H9 (cell line): ENCODE results near the gene ZFYVE28. TPM values are rescaled to one million over a fixed set of nuclear protein-coding genes. Genes with fewer than 3 reads are reported as not detected.

Source experiments
- DNase-seq: peaks from one replicate; pipeline ENCODE4 v3.0.0-alpha.2; 2017
- H2AFZ ChIP-seq: one replicate; pipeline ENCODE4 v1.6.1; 2013; ENCODE audit warnings: mild to moderate bottlenecking, low read length, control low read depth, moderate library complexity
- H2AK5ac ChIP-seq: 2 replicates; pipeline ENCODE4 v1.6.1; 2013; ENCODE audit warnings: low read length, control low read depth, mixed read lengths; ENCODE audit not compliant: insufficient read length
- H2BK120ac ChIP-seq: one replicate; pipeline ENCODE4 v1.6.1; 2013; ENCODE audit warnings: low read depth, mild to moderate bottlenecking, low read length, control low read depth, inconsistent platforms; ENCODE audit not compliant: poor library complexity, severe bottlenecking
- H2BK12ac ChIP-seq: 2 replicates; pipeline ENCODE4 v1.6.1; 2013; ENCODE audit warnings: low read length, control low read depth, mixed read lengths, low read depth; ENCODE audit not compliant: insufficient read length
- H2BK15ac ChIP-seq: 2 replicates; pipeline ENCODE4 v1.6.1; 2013; ENCODE audit warnings: low read depth, low read length, control low read depth
- H2BK20ac ChIP-seq: one replicate; pipeline ENCODE4 v1.6.1; 2013; ENCODE audit warnings: low read depth, mild to moderate bottlenecking, low read length, control low read depth, inconsistent platforms; ENCODE audit not compliant: poor library complexity, severe bottlenecking
- H2BK5ac ChIP-seq: 2 replicates; pipeline ENCODE4 v1.6.1; 2013; ENCODE audit warnings: low read length, control low read depth, mixed read lengths; ENCODE audit not compliant: insufficient read length
- H3K14ac ChIP-seq: 2 replicates; pipeline ENCODE4 v1.6.1; 2013; ENCODE audit warnings: low read length, control low read depth; ENCODE audit not compliant: insufficient read depth
- H3K18ac ChIP-seq: 2 replicates; pipeline ENCODE4 v1.6.1; 2013; ENCODE audit warnings: low read depth, mild to moderate bottlenecking, mixed read lengths, low read length, control low read depth; ENCODE audit not compliant: insufficient read length
- H3K23ac ChIP-seq: 2 replicates; pipeline ENCODE4 v1.6.1; 2013; ENCODE audit warnings: low read length, control low read depth, mixed read lengths, low read depth; ENCODE audit not compliant: insufficient read length
- H3K23me2 ChIP-seq: 2 replicates; pipeline ENCODE4 v1.6.1; 2013; ENCODE audit warnings: low read depth, mild to moderate bottlenecking, mixed read lengths, low read length, control low read depth; ENCODE audit not compliant: insufficient read length, poor library complexity, severe bottlenecking
- H3K27ac ChIP-seq: 2 replicates; pipeline ENCODE4 v1.5.1; 2013; ENCODE audit warnings: low read length, control low read depth, mixed read lengths, low read depth; ENCODE audit not compliant: insufficient read length
- H3K27me3 ChIP-seq: 2 replicates; pipeline ENCODE4 v1.6.1; 2013; ENCODE audit warnings: low read length, control low read depth, inconsistent platforms; ENCODE audit not compliant: insufficient read depth
- H3K4ac ChIP-seq: 2 replicates; pipeline ENCODE4 v1.6.1; 2013; ENCODE audit warnings: low read depth, mild to moderate bottlenecking, control low read depth, inconsistent platforms, low read length, moderate library complexity
- H3K4me1 ChIP-seq: 2 replicates; pipeline ENCODE4 v1.6.1; 2013; ENCODE audit warnings: low read length, control low read depth, inconsistent platforms; ENCODE audit not compliant: insufficient read depth
- H3K4me2 ChIP-seq: 2 replicates; pipeline ENCODE4 v1.6.1; 2013; ENCODE audit warnings: low read length, control low read depth, mixed read lengths; ENCODE audit not compliant: insufficient read length, insufficient read depth
- H3K56ac ChIP-seq: 2 replicates; pipeline ENCODE4 v1.6.1; 2013; ENCODE audit warnings: low read depth, mild to moderate bottlenecking, mixed read lengths, low read length, control low read depth; ENCODE audit not compliant: insufficient read length
- H3K79me1 ChIP-seq: 2 replicates; pipeline ENCODE4 v1.6.1; 2013; ENCODE audit warnings: low read depth, mild to moderate bottlenecking, moderate library complexity, low read length, control low read depth, inconsistent platforms; ENCODE audit not compliant: insufficient read depth, poor library complexity, severe bottlenecking
- H3K79me2 ChIP-seq: 2 replicates; pipeline ENCODE4 v1.6.1; 2013; ENCODE audit warnings: low read length, control low read depth, inconsistent platforms; ENCODE audit not compliant: insufficient read depth
- H3K9ac ChIP-seq: 2 replicates; pipeline ENCODE4 v1.6.1; 2013; ENCODE audit warnings: low read length, control low read depth, mixed read lengths; ENCODE audit not compliant: insufficient read length; ENCODE audit errors: extremely low read depth
- H3K9me3 ChIP-seq: one replicate; pipeline ENCODE4 v1.6.1; 2013; ENCODE audit warnings: low read depth, low read length, inconsistent platforms; ENCODE audit not compliant: control insufficient read depth
- H3T11ph ChIP-seq: one replicate; pipeline ENCODE4 v1.6.1; 2013; ENCODE audit warnings: mild to moderate bottlenecking, low read length, control low read depth, inconsistent platforms
- H4K20me1 ChIP-seq: one replicate; pipeline ENCODE4 v1.6.1; 2013; ENCODE audit not compliant: control insufficient read depth, insufficient read length, insufficient read depth
- H4K5ac ChIP-seq: 2 replicates; pipeline ENCODE4 v1.6.1; 2013; ENCODE audit warnings: low read depth, mild to moderate bottlenecking, mixed read lengths, low read length, control low read depth; ENCODE audit not compliant: insufficient read length
- H4K8ac ChIP-seq: replicated peaks from 2 replicates; pipeline ENCODE4 v1.6.1; 2013; ENCODE audit warnings: low read length, control low read depth, mixed read lengths, low read depth; ENCODE audit not compliant: insufficient read length
- H4K91ac ChIP-seq: 2 replicates; pipeline ENCODE4 v1.6.1; 2013; ENCODE audit warnings: low read depth, mild to moderate bottlenecking, moderate library complexity, mixed read lengths, low read length, control low read depth; ENCODE audit not compliant: insufficient read length
- H3K27ac Mint-ChIP-seq, 3 experiments: 2 replicates in 2 of 3; 3 replicates in 1 of 3; pipeline ENCODE4 v1.8.0; 2020 to 2021; ENCODE audit warnings: mixed read lengths in 3 of 3, mild to moderate bottlenecking in 1 of 3, moderate library complexity in 1 of 3
- H3K27me3 Mint-ChIP-seq: 2 replicates; pipeline ENCODE4 v1.8.0; 2021; ENCODE audit warnings: low read depth, mild to moderate bottlenecking, moderate library complexity, mixed read lengths
- H3K36me3 Mint-ChIP-seq, 3 experiments: 2 replicates in 2 of 3; 3 replicates in 1 of 3; pipeline ENCODE4 v1.8.0; 2020 to 2021; ENCODE audit warnings: low read depth in 3 of 3, mixed read lengths in 3 of 3; ENCODE audit not compliant: insufficient read depth in 1 of 3
- H3K4me1 Mint-ChIP-seq, 2 experiments: 2 replicates each; pipeline ENCODE4 v1.8.0; 2020; ENCODE audit warnings: mixed read lengths in 2 of 2
- H3K4me3 Mint-ChIP-seq, 2 experiments: 2 replicates in 1 of 2; 3 replicates in 1 of 2; pipeline ENCODE4 v1.8.0; 2020 to 2021; ENCODE audit warnings: mild to moderate bottlenecking in 2 of 2, mixed read lengths in 2 of 2, moderate library complexity in 1 of 2
- H3K9me3 Mint-ChIP-seq, 2 experiments: 2 replicates in 1 of 2; 3 replicates in 1 of 2; pipeline ENCODE4 v1.8.0; 2020; ENCODE audit warnings: mild to moderate bottlenecking in 2 of 2, mixed read lengths in 2 of 2, moderate library complexity in 1 of 2
- WGBS: extraction: QIAGEN DNeasy Blood & Tissue Kit; methylation state at CpG from one replicate; pipeline ENCODE4 v1.1.7; 2013; ENCODE audit warnings: missing lambda C conversion rate, low lambda C conversion rate, mixed read lengths; ENCODE audit not compliant: insufficient read length; ENCODE audit errors: extremely low coverage; 5-methylcytosine and 5-hydroxymethylcytosine counted together
- total RNA-seq: library from RNA; stranded (reverse); gene quantifications from 2 replicates; pipeline ENCODE4 v1.2.1, GENCODE V29; 2021
- TF ChIP-seq, protein P1 (sequence below): fragments of 200-600 bp; sonication (generic); conservative IDR thresholded peaks from 3 replicates; pipeline ENCODE4 v1.8.0; 2021; ENCODE audit warnings: antibody characterized with exemption, mild to moderate bottlenecking

The ZFYVE28 gene
- total RNA-seq, 1 experiment from 2014 or later, result 0.98 TPM

- TF ChIP-seq, protein P1, sequence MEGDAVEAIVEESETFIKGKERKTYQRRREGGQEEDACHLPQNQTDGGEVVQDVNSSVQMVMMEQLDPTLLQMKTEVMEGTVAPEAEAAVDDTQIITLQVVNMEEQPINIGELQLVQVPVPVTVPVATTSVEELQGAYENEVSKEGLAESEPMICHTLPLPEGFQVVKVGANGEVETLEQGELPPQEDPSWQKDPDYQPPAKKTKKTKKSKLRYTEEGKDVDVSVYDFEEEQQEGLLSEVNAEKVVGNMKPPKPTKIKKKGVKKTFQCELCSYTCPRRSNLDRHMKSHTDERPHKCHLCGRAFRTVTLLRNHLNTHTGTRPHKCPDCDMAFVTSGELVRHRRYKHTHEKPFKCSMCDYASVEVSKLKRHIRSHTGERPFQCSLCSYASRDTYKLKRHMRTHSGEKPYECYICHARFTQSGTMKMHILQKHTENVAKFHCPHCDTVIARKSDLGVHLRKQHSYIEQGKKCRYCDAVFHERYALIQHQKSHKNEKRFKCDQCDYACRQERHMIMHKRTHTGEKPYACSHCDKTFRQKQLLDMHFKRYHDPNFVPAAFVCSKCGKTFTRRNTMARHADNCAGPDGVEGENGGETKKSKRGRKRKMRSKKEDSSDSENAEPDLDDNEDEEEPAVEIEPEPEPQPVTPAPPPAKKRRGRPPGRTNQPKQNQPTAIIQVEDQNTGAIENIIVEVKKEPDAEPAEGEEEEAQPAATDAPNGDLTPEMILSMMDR, result no peak
- Histone ChIP-seq H3K4me2 (no peak overlapping the region), H4K8ac (no peak overlapping the region), H2BK20ac (no peak overlapping the region), H3K79me1 (no peaks in the 10 kb centered on the region), H2BK15ac (no peak overlapping the region), H3K9ac (no peak overlapping the region), H3K56ac (no peak overlapping the region), H3K23me2 (peaks cover 3% of the 10 kb centered on the region), H3K18ac (no peak overlapping the region), H3K14ac (peak overlapping the region; percentile 37; the same call in 1 of the 2 replicates), H3K9me3 (no peaks in the 10 kb centered on the region), H2AFZ (no peak overlapping the region), H4K20me1 (no peaks in the 10 kb centered on the region), H2BK12ac (no peak overlapping the region), H4K5ac (no peak overlapping the region), H3K4ac (no peak overlapping the region), H3T11ph (no peak overlapping the region), H2AK5ac (no peak overlapping the region), H4K91ac (no peak overlapping the region), H3K79me2 (no peaks in the 10 kb centered on the region), H3K27me3 (no peaks in the 10 kb centered on the region), H3K4me1 (peaks cover 9% of the 10 kb centered on the region; the same call in 1 of the 2 replicates), H3K27ac (no peak overlapping the region), H2BK120ac (no peak overlapping the region), H2BK5ac (no peak overlapping the region), H3K23ac (no peak overlapping the region)
- Mint-ChIP-seq H3K27ac (no peak overlapping the region), H3K4me3 (no peak overlapping the region), H3K36me3 (no peaks in the 10 kb centered on the region; a peak in 1 of 7 replicates), H3K27me3 (peaks cover 33% of the 10 kb centered on the region), H3K4me1 (peaks cover 21 to 33% of the 10 kb centered on the region in 2 experiments), H3K9me3 (no peaks in the 10 kb centered on the region)
- no CpG with 5 or more reads among the region's 10 CpGs for WGBS
- no peak for DNase-seq
Measured at GRCh38 chr4:2399216-2399615, 19.2 kb downstream of the ZFYVE28 start.
